ENCODE measurements around the gene CD151. TPM values are rescaled to one million over a fixed set of nuclear protein-coding genes. Genes with fewer than 3 reads are reported as not detected.

Gene CD151
- total RNA-seq (10 to 100 TPM; 20.7 to 23.4 TPM), polyA plus RNA-seq (10 to 100 TPM in 1 of 2 donors, 1 to 10 TPM in 1; 9.7 to 24.8 TPM)

DNA sequence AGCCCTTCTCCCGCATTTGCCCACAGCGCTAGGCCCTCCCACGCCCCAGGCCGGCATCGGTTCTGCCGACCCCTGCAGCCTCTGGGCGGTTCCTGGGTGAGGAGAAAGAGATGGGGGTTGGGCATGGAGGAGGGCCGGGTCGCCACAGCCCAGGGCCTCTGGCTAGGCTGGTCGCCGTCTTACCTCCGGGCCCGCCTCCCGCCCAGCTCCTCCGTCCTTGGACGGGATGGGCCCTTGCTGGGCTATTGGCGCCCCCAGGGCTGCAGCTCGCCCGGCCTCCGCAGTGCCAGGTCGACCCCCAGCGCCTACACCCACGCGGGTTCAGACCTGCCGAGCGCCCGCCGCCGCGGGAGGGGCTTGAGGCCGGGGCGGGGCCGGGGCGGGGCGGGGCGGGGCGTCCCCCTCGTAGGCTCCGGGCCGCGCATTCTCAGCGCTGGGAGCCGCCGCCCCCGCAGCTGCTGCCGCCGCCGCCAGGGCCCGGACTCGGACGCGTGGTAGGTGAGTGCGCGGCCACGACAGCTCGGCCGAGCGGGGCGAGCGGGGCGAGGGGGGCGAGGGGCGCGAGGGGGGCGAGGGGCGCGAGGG lies at the start of gene CD151:
Gene CD151 (plus strand): TSS at position 424 of the 585 bp plus-strand sequence. CDS start 3,118 bp downstream, outside the sequence.
- H3K4me1 ChIP-seq (ENCODE audit: insufficient read depth, low read length), result peaks cover 51% of the 10 kb centered on the region
- H3K4me3 Mint-ChIP-seq, result peak within 1 kb of the TSS; percentile 51 to 82 (median 68)
- H3K27me3 Mint-ChIP-seq, result peaks cover 7 to 12% of the 10 kb centered on the region in 2 donors
- DNase-seq, result peak in 1 of 5 donors; percentile 45
- peaks cover 3% of the 10 kb centered on the region for H3K27me3 ChIP-seq (ENCODE audit: insufficient read depth, low read length)
- no peaks in the 10 kb centered on the region for H3K9me3 Mint-ChIP-seq
- H3K36me3 Mint-ChIP-seq, result peaks cover 0 to 3% of the 10 kb centered on the region in 2 donors
- H3K4me3 ChIP-seq (ENCODE audit: low read length in 2 of 2), result peak within 1 kb of the TSS in 1 of 2 donors; percentile 43
- no peaks in the 10 kb centered on the region for H3K36me3 ChIP-seq (ENCODE audit: insufficient read depth, low read length)
- peaks cover 1 to 42% (median 18%) of the 10 kb centered on the region in 4 donors for H3K4me1 Mint-ChIP-seq
- no peaks in the 10 kb centered on the region for H3K9me3 ChIP-seq (ENCODE audit: control insufficient read depth in 1 of 2, low read length in 2 of 2)
- POLR2A ChIA-PET (ENCODE audit: partially characterized antibody), result interaction anchor here (0.9 to 7.2 kb wide), 3 partner anchors 10 to 27 kb away, joined by 3 to 101 read pairs (median 67); partner anchors contain the start of genes PIDD1, PNPLA2, POLR2L and TSPAN4
- H3K27ac ChIP-seq (ENCODE audit: low read depth, low read length), result peak within 1 kb of the TSS; percentile 15
- intact Hi-C loops (cut with micrococcal nuclease), result loop anchor here (2.0 kb wide), 1 partner anchor 14 kb away; the partner anchor contains the start of gene PNPLA2
- H3K27ac Mint-ChIP-seq, result peak within 1 kb of the TSS in 3 of 7 donors; percentile 19 to 63 (median 36)
- CTCF ChIA-PET (ENCODE audit: partially characterized antibody), result interaction anchor here (1.5 kb wide), 1 partner anchor 16 kb away, joined by 3 read pairs; no protein-coding TSS in a partner anchor

DNA sequence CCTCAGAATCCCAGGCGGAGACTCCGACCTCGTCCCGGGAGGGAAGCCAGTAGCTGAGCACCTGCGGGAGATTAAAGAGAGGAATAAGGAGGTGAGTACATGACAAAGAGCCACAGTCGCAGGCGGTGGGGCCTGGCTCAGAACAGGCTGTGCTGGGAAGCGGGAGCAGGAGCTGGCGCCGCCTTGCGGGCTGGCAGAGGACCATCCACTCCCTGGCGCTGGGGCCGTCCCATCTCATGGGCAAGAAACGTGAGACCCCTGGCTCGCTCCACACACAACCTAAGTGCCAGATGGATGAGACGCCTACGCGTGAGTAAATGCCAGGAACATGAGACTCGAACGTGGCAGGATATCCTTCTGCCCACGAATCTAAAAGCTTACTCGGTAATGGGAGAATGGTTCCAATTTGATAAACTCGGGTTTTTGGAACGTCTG lies 49.2 kb upstream of the CD151 start:
- peak in 2 of 5 donors; percentile 22 to 27 for DNase-seq
- POLR2A ChIA-PET (ENCODE audit: partially characterized antibody), result interaction anchor here (1.1 kb wide), 1 partner anchor 37 kb away, joined by 3 read pairs; no protein-coding TSS in a partner anchor
- no peak overlapping the region for H3K4me3 ChIP-seq (ENCODE audit: low read length in 2 of 2)
- Mint-ChIP-seq H3K9me3 (peaks cover 0 to 2% (median 0%) of the 10 kb centered on the region in 8 donors), H3K27me3 (no peaks in the 10 kb centered on the region), H3K27ac (no peak overlapping the region), H3K4me1 (peaks cover 2 to 6% (median 4%) of the 10 kb centered on the region in 4 donors), H3K4me3 (no peak overlapping the region), H3K36me3 (peaks cover 0 to 3% of the 10 kb centered on the region in 2 donors)
- intact Hi-C loops (cut with micrococcal nuclease), result no loop called here
- H3K27me3 ChIP-seq (ENCODE audit: insufficient read depth, low read length), result no peaks in the 10 kb centered on the region
- no peaks in the 10 kb centered on the region for H3K36me3 ChIP-seq (ENCODE audit: insufficient read depth, low read length)
- H3K9me3 ChIP-seq (ENCODE audit: control insufficient read depth in 1 of 2, low read length in 2 of 2), result no peaks in the 10 kb centered on the region
- no peak overlapping the region for H3K27ac ChIP-seq (ENCODE audit: low read depth, low read length)
- CTCF ChIA-PET (ENCODE audit: partially characterized antibody), result interaction anchor here (2.4 to 3.6 kb wide), 2 partner anchors 9 to 13 kb away, joined by 6 to 9 read pairs; no protein-coding TSS in a partner anchor
- peaks cover 4% of the 10 kb centered on the region for H3K4me1 ChIP-seq (ENCODE audit: insufficient read depth, low read length)

DNA sequence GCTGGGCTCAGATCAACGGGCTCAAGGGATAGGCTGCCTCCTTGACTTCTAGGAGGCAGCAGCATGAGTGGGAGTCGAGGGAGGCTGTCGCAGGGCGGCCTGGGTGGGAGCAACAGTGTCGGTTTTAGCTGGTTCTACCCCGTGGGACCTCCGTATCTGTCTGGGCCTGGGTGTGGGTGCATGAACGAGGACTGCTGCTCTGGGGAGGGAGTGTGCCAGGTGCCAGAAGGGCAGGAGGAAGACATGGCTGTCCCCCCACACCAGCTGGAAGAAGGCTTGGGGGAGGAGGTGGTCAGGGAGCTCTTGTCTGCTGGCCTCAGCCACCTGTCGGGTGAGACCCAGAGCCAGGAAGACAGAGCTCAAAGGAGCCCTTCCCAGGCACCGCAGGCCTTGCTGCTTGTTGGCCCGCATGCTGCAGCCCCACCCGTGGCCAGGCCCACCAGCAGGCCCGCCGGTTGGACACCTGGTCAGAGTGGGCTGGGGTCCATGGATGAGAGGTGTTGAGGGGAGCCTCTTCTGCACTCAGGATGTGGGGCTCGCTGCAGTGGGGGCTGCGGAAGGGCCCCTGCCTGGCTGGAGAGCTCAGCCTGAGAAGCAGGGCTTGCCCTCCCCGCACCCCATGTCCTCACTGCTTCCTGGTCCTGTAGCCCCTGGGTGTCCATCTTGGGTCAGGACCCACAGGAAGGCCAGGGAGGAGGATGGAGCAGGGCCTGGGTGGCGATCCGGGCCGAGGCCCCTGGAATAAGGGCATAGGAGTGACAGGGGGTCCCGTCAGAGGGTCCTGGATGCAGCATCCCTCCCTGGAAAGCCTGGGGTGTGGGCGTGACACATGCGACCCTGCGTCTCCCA lies 46.3 kb upstream of the CD151 start:
- Mint-ChIP-seq H3K27ac (no peak overlapping the region), H3K4me3 (peak overlapping the region in 1 of 8 donors; percentile 30), H3K9me3 (no peaks in the 10 kb centered on the region), H3K27me3 (no peaks in the 10 kb centered on the region), H3K4me1 (peaks cover 0 to 6% (median 2%) of the 10 kb centered on the region in 4 donors), H3K36me3 (peaks cover 0 to 6% of the 10 kb centered on the region in 2 donors)
- Histone ChIP-seq H3K9me3 (ENCODE audit: control insufficient read depth in 1 of 2, low read length in 2 of 2) (no peaks in the 10 kb centered on the region), H3K36me3 (ENCODE audit: insufficient read depth, low read length) (no peaks in the 10 kb centered on the region), H3K27ac (ENCODE audit: low read depth, low read length) (no peak overlapping the region), H3K27me3 (ENCODE audit: insufficient read depth, low read length) (peaks cover 4% of the 10 kb centered on the region), H3K4me1 (ENCODE audit: insufficient read depth, low read length) (peaks cover 5% of the 10 kb centered on the region), H3K4me3 (ENCODE audit: low read length in 2 of 2) (no peak overlapping the region)
- POLR2A ChIA-PET (ENCODE audit: partially characterized antibody), result interaction anchor here (2.7 kb wide), 1 partner anchor 10 kb away, joined by 13 read pairs; no protein-coding TSS in a partner anchor
- DNase-seq, result no peak
- intact Hi-C loops (cut with micrococcal nuclease), result no loop called here
- CTCF ChIA-PET (ENCODE audit: partially characterized antibody), result interaction anchor here (2.0 kb wide), 1 partner anchor 10 kb away, joined by 8 read pairs; no protein-coding TSS in a partner anchor

DNA sequence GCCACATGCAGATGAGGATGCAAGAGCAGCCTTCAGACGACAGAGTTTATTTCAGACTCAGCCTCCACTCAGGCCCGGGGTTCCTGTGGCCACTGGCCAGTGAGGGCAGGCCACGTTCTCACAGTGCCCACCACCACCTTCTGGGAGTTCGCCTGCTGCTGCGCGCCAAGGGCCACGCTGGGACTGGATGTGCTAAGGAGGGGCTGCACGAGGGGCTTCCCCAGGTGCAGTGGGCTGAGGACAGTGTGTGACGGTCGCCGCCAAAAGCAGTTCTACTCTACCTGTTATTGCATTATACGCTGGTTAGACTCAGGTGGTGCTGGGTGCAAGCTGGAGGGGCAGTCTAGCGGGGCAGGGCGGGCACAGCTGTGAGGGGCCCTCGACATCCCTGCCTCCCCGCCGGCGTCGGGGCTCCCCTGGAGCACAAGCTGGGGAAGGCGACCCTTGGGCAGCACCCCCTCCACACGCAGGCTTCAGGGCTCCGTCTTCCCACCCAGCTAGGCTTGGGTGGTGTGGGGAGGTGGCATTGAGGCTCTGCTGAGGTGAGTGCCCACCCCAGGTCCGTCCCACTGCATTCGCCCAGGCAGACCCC lies 45.6 kb upstream of the CD151 start:
- Histone ChIP-seq H3K4me3 (ENCODE audit: low read length in 2 of 2) (no peak overlapping the region), H3K27ac (ENCODE audit: low read depth, low read length) (no peak overlapping the region), H3K27me3 (ENCODE audit: insufficient read depth, low read length) (peaks cover 4% of the 10 kb centered on the region), H3K9me3 (ENCODE audit: control insufficient read depth in 1 of 2, low read length in 2 of 2) (no peaks in the 10 kb centered on the region), H3K4me1 (ENCODE audit: insufficient read depth, low read length) (peaks cover 5% of the 10 kb centered on the region), H3K36me3 (ENCODE audit: insufficient read depth, low read length) (no peaks in the 10 kb centered on the region)
- POLR2A ChIA-PET (ENCODE audit: partially characterized antibody), result interaction anchor here (2.7 kb wide), 1 partner anchor 9 kb away, joined by 13 read pairs; no protein-coding TSS in a partner anchor
- Mint-ChIP-seq H3K27ac (no peak overlapping the region), H3K36me3 (peaks cover 0 to 6% of the 10 kb centered on the region in 2 donors), H3K4me1 (peaks cover 0 to 6% (median 2%) of the 10 kb centered on the region in 4 donors), H3K9me3 (no peaks in the 10 kb centered on the region), H3K4me3 (no peak overlapping the region), H3K27me3 (no peaks in the 10 kb centered on the region)
- intact Hi-C loops (cut with micrococcal nuclease), result no loop called here
- DNase-seq, result no peak
- CTCF ChIA-PET (ENCODE audit: partially characterized antibody), result no interaction called here

DNA sequence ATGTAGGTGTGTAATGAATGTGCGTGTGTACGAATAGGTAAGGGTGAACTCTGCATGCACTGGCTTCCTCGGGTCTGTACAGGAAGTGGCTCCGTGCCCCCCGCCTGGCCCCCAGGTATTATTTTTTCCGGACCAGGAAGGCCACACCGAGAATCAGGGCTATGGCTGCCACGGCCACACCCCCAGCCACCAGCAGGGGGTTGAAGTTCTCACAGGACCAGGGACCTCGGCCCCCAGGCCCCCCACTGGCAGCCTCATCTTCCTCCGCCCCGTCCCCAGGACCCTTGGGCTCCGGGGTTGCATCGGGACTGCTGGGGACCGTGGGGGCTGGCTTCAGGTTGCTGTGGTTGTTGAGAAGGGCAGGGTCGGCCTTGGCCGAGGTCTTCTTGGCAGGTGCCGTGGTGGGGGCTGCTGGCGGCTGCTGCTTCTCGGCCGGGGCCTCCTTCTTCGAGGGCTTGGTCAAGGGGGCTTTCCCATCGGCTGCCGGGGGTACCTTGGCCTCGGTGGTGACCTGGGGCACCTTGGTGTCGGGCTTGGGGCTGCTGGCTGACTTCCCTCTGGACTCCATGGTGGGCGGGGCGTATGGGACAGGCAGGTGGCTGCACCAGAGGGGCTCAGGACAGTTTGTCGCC lies 44.6 kb upstream of the CD151 start:
- Mint-ChIP-seq H3K36me3 (peaks cover 0 to 6% of the 10 kb centered on the region in 2 donors), H3K27ac (peak overlapping the region in 1 of 7 donors; percentile 18), H3K4me3 (no peak overlapping the region), H3K9me3 (no peaks in the 10 kb centered on the region), H3K4me1 (peaks cover 0 to 6% (median 2%) of the 10 kb centered on the region in 4 donors), H3K27me3 (no peaks in the 10 kb centered on the region)
- Histone ChIP-seq H3K27me3 (ENCODE audit: insufficient read depth, low read length) (peaks cover 4% of the 10 kb centered on the region), H3K4me1 (ENCODE audit: insufficient read depth, low read length) (peaks cover 5% of the 10 kb centered on the region), H3K27ac (ENCODE audit: low read depth, low read length) (no peak overlapping the region), H3K36me3 (ENCODE audit: insufficient read depth, low read length) (no peaks in the 10 kb centered on the region), H3K9me3 (ENCODE audit: control insufficient read depth in 1 of 2, low read length in 2 of 2) (no peaks in the 10 kb centered on the region), H3K4me3 (ENCODE audit: low read length in 2 of 2) (no peak overlapping the region)
- CTCF ChIA-PET (ENCODE audit: partially characterized antibody), result no interaction called here
- DNase-seq, result no peak
- intact Hi-C loops (cut with micrococcal nuclease), result no loop called here
- POLR2A ChIA-PET (ENCODE audit: partially characterized antibody), result no interaction called here

DNA sequence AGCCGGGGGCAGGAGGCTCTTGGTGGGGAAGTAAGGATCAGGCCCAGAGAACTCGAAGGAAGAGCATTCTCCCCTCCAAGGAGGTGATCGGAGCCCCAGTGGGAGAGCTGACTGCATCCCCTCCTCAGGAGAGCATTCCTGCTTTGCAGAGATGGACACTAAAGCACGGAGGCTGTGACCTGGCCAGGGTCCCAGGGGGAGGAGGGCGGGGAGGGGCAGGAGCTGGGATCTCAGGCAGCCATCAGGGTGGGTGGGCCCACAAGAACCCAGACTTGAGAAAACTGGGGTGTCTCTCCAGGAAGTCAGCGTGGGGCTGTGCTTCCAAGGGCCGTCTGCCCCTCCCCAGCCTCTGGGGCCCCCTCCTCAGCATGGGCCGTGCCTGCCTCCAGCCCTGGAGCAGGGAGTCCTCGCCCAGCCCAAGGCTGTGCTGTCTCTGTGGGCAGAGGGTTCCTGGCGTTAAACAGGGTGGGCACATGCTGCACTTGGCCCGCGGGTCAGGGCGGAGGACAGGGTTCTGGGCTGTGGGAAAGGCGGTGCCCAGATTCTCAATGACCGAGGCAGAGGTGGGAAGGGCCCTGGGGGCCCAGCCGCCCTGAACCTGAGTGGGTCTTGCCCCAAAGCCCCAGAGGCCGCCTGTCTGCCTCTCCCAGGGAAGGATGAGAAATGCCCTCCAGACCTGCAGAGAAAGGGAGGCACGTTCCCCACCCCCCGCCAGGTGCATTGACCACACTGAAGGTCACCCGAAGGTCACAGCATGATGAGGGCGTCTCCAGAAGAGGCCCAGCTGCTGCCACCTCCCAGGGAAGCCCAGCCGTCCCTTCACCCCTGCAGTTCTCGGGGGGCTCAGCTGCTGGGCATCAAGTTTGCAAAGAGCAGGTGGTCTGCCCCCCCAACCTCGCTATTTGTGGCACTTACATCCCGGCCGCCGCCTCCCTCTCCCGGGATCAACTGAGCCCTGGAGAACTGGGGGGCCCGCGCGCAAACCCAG lies 43.5 kb upstream of the CD151 start:
- H3K9me3 ChIP-seq (ENCODE audit: control insufficient read depth in 1 of 2, low read length in 2 of 2), result no peaks in the 10 kb centered on the region
- peaks cover 5% of the 10 kb centered on the region for H3K4me1 ChIP-seq (ENCODE audit: insufficient read depth, low read length)
- H3K4me1 Mint-ChIP-seq, result peaks cover 0 to 6% (median 2%) of the 10 kb centered on the region in 4 donors
- H3K27me3 Mint-ChIP-seq, result no peaks in the 10 kb centered on the region
- H3K9me3 Mint-ChIP-seq, result peaks cover 0 to 1% (median 0%) of the 10 kb centered on the region in 8 donors
- H3K36me3 Mint-ChIP-seq, result peaks cover 0 to 6% of the 10 kb centered on the region in 2 donors
- H3K4me3 Mint-ChIP-seq, result peak overlapping the region in 1 of 8 donors; percentile 53
- ChIA-PET CTCF (ENCODE audit: partially characterized antibody) (no interaction called here), POLR2A (ENCODE audit: partially characterized antibody) (interaction anchor here (1.5 kb wide), 1 partner anchor 15 kb away, joined by 4 read pairs; no protein-coding TSS in a partner anchor)
- H3K27ac ChIP-seq (ENCODE audit: low read depth, low read length), result no peak overlapping the region
- DNase-seq, result no peak
- peaks cover 4% of the 10 kb centered on the region for H3K27me3 ChIP-seq (ENCODE audit: insufficient read depth, low read length)
- intact Hi-C loops (cut with micrococcal nuclease), result no loop called here
- peaks cover 6% of the 10 kb centered on the region for H3K36me3 ChIP-seq (ENCODE audit: insufficient read depth, low read length)
- H3K27ac Mint-ChIP-seq, result no peak overlapping the region
- no peak overlapping the region for H3K4me3 ChIP-seq (ENCODE audit: low read length in 2 of 2)
